ENCODE results near the gene LRRC1. TPM values are rescaled to one million over a fixed set of nuclear protein-coding genes. Genes with fewer than 3 reads are reported as not detected.

Gene LRRC1
- total and polyA plus RNA-seq, 2 of the 13 experiments (the other 11 are each of a cell fraction or from before 2014, with no cell fraction given), result 15.6 to 27.7 TPM

DNA sequence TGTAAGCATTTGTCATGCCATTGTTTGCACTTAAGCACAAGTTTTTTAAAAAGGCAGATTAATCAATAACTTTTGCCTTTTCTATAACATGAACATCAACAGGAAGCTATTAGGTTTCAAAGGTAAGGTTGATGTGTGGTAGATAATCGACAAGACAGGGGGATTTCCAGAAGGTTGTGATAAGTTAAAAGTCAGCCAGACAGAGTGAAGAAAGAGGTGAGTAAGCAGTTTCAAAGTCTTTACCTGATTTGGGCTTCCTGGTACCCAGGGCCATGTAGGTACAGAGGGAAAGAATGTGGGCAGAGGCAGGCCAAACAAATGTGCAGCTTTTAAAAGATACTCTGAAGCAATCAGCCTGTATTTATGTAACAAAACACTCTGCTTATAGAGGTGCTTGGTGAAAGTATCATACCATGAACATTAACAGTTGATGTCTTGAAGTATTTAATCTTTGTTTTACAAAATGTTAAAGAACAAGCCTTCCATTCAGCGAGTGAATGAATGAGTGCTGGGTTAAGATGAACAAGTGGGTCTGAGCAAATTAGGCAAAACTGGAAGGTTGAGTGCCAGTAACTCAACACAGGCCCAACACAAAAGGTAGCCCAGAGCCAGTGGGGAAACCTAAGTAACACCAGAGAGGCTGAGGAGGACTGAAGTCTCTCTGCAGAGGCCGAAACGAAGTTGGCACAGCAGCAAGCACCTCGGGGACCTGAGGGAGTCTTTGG lies 60.2 kb downstream of the LRRC1 start (continued):
- TF ChIP-seq SMAD9 (CRISPR knock-in tag; IDR thresholded peaks at IDR 0.05), result no peak
- 0 out of 2 replicates have a peak, but pooled peaks have one; percentile 48 for TF ChIP-seq ZNF614 (CRISPR knock-in tag; IDR thresholded peaks at IDR 0.05; ENCODE audit: borderline replicate concordance)
- TF ChIP-seq ZSCAN20 (CRISPR knock-in tag; IDR thresholded peaks at IDR 0.05; ENCODE audit: borderline replicate concordance), result no peak
- TF ChIP-seq ZNF205 (CRISPR knock-in tag; IDR thresholded peaks at IDR 0.05), result no peak
- TF ChIP-seq BORCS8-MEF2B (CRISPR knock-in tag; IDR thresholded peaks at IDR 0.05), result no peak
- TF ChIP-seq RORA (CRISPR knock-in tag; IDR thresholded peaks at IDR 0.05), result no peak
- TF ChIP-seq, protein P1, sequence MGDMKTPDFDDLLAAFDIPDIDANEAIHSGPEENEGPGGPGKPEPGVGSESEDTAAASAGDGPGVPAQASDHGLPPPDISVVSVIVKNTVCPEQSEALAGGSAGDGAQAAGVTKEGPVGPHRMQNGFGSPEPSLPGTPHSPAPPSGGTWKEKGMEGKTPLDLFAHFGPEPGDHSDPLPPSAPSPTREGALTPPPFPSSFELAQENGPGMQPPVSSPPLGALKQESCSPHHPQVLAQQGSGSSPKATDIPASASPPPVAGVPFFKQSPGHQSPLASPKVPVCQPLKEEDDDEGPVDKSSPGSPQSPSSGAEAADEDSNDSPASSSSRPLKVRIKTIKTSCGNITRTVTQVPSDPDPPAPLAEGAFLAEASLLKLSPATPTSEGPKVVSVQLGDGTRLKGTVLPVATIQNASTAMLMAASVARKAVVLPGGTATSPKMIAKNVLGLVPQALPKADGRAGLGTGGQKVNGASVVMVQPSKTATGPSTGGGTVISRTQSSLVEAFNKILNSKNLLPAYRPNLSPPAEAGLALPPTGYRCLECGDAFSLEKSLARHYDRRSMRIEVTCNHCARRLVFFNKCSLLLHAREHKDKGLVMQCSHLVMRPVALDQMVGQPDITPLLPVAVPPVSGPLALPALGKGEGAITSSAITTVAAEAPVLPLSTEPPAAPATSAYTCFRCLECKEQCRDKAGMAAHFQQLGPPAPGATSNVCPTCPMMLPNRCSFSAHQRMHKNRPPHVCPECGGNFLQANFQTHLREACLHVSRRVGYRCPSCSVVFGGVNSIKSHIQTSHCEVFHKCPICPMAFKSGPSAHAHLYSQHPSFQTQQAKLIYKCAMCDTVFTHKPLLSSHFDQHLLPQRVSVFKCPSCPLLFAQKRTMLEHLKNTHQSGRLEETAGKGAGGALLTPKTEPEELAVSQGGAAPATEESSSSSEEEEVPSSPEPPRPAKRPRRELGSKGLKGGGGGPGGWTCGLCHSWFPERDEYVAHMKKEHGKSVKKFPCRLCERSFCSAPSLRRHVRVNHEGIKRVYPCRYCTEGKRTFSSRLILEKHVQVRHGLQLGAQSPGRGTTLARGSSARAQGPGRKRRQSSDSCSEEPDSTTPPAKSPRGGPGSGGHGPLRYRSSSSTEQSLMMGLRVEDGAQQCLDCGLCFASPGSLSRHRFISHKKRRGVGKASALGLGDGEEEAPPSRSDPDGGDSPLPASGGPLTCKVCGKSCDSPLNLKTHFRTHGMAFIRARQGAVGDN (CRISPR knock-in tag; IDR thresholded peaks at IDR 0.05), result no peak; the same call in 1 of the 2 replicates
- TF ChIP-seq SOX13 (IDR thresholded peaks at IDR 0.05), result no peak
- TF ChIP-seq SOX13 (CRISPR knock-in tag; conservative IDR thresholded peaks at IDR 0.05 in 1 of 2, IDR thresholded peaks at IDR 0.05 in 1 of 2), result peak in 1 of 2 experiments; percentile 87; a peak in 2 of 4 replicates
- TF ChIP-seq, protein P2, sequence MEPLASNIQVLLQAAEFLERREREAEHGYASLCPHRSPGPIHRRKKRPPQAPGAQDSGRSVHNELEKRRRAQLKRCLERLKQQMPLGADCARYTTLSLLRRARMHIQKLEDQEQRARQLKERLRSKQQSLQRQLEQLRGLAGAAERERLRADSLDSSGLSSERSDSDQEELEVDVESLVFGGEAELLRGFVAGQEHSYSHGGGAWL (CRISPR knock-in tag; IDR thresholded peaks at IDR 0.05), result no peak
- TF ChIP-seq HNRNPUL1 (IDR thresholded peaks at IDR 0.05; ENCODE audit: low read depth, low read length), result no peak; the same call in 1 of the 2 replicates
- TF ChIP-seq ZNF101 (CRISPR knock-in tag; IDR thresholded peaks at IDR 0.05; ENCODE audit: borderline replicate concordance, low read depth), result no peak
- TF ChIP-seq SIN3A (IDR thresholded peaks at IDR 0.05; ENCODE audit: borderline replicate concordance, low read depth, low read length), result no peak
- TF ChIP-seq SNRNP70 (IDR thresholded peaks at IDR 0.05; ENCODE audit: low read depth, low read length), result no peak
- no peak for TF ChIP-seq TBP (CRISPR knock-in tag; IDR thresholded peaks at IDR 0.05)
- no peak for TF ChIP-seq MTA3 (CRISPR knock-in tag; IDR thresholded peaks at IDR 0.05)
- TF ChIP-seq ASH2L (IDR thresholded peaks at IDR 0.05; ENCODE audit: insufficient read length, low read depth, low read length), result peak; percentile 62
- no peak; the same call in 1 of the 2 replicates for TF ChIP-seq ZNF816 (CRISPR knock-in tag; IDR thresholded peaks at IDR 0.05; ENCODE audit: borderline replicate concordance)
- no peak for TF ChIP-seq ZNF788 (CRISPR knock-in tag; IDR thresholded peaks at IDR 0.05; ENCODE audit: borderline replicate concordance)
- TF ChIP-seq TAF15 (IDR thresholded peaks at IDR 0.05; ENCODE audit: low read depth, low read length, poor library complexity, severe bottlenecking), result no peak
- no peak for TF ChIP-seq SALL2 (CRISPR knock-in tag; IDR thresholded peaks at IDR 0.05)
- TF ChIP-seq ZNF772 (CRISPR knock-in tag; IDR thresholded peaks at IDR 0.05), result no peak
- TF ChIP-seq CREB1 (IDR thresholded peaks at IDR 0.05), result no peak
- TF ChIP-seq CREB1 (CRISPR knock-in tag; IDR thresholded peaks at IDR 0.05), result peak; percentile 77
- TF ChIP-seq ZNF781 (CRISPR knock-in tag; IDR thresholded peaks at IDR 0.05; ENCODE audit: borderline replicate concordance, not compliant biosample characterization), result peak; percentile 70
- TF ChIP-seq, protein P3, sequence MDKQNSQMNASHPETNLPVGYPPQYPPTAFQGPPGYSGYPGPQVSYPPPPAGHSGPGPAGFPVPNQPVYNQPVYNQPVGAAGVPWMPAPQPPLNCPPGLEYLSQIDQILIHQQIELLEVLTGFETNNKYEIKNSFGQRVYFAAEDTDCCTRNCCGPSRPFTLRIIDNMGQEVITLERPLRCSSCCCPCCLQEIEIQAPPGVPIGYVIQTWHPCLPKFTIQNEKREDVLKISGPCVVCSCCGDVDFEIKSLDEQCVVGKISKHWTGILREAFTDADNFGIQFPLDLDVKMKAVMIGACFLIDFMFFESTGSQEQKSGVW (CRISPR knock-in tag; IDR thresholded peaks at IDR 0.05; ENCODE audit: borderline replicate concordance), result no peak

Measured in HepG2 (cell line).